NCI-H2081 (cell line): ENCODE measurements around the gene C2orf49.

Source experiments
- DNase-seq, 2 experiments: peaks; one replicate each; lab custom pipeline; 2025; lab: John Stamatoyannopoulos, UW

Gene C2orf49

GRCh38 chr2:105362862-105363591 lies 25.7 kb downstream of the C2orf49 start:
- DNase-seq, result no peak

GRCh38 chr2:105364436-105365139 lies 27.2 kb downstream of the C2orf49 start:
- no peak for DNase-seq

- no peak for DNase-seq
Measured at GRCh38 chr2:105365206-105365605, 27.9 kb downstream of the C2orf49 start.

- DNase-seq, result no peak
Measured at GRCh38 chr2:105368759-105369408, 31.5 kb downstream of the C2orf49 start.

GRCh38 chr2:105369777-105370690 lies 32.7 kb downstream of the C2orf49 start:
- DNase-seq, result peak in 1 of 2 experiments; percentile 0

- DNase-seq, result no peak
Measured at GRCh38 chr2:105371156-105371555, 33.8 kb downstream of the C2orf49 start.

GRCh38 chr2:105371810-105372209 lies 34.5 kb downstream of the C2orf49 start:
- no peak for DNase-seq

- DNase-seq, result no peak
Measured at GRCh38 chr2:105373344-105373781, 36.0 kb downstream of the C2orf49 start.

GRCh38 chr2:105373895-105374401 lies 36.6 kb downstream of the C2orf49 start:
- DNase-seq, result no peak

GRCh38 chr2:105375001-105375561 lies 37.7 kb downstream of the C2orf49 start:
- DNase-seq, result no peak

GRCh38 chr2:105376010-105376409 lies 38.7 kb downstream of the C2orf49 start:
- no peak for DNase-seq

GRCh38 chr2:105376789-105377240 lies 39.5 kb downstream of the C2orf49 start:
- no peak for DNase-seq

- DNase-seq, result no peak
Measured at GRCh38 chr2:105377871-105378270, 40.5 kb downstream of the C2orf49 start.

- no peak for DNase-seq
Measured at GRCh38 chr2:105378276-105378840, 41.0 kb downstream of the C2orf49 start.

- no peak for DNase-seq
Measured at GRCh38 chr2:105378921-105379383, 41.6 kb downstream of the C2orf49 start.

- no peak for DNase-seq
Measured at GRCh38 chr2:105379741-105380186, 42.4 kb downstream of the C2orf49 start.

GRCh38 chr2:105380432-105381100 lies 43.2 kb downstream of the C2orf49 start:
- no peak for DNase-seq

- DNase-seq, result no peak
Measured at GRCh38 chr2:105381101-105381668, 43.8 kb downstream of the C2orf49 start.

- no peak for DNase-seq
Measured at GRCh38 chr2:105382177-105382576, 44.8 kb downstream of the C2orf49 start.
